NCI-H2081 (cell line): ENCODE data around the gene CXorf58.
"Not testable (repeated sequence)": the region's sequence is repeated elsewhere in the genome, so short reads cannot be mapped to it uniquely, and the experiment has no call there.

Experiments used
- DNase-seq, 2 experiments: peaks; one replicate each; lab custom pipeline; 2025; lab: John Stamatoyannopoulos, UW

The CXorf58 gene

GRCh38 chrX:23952984-23953907 is 45.4 kb downstream of the CXorf58 start:
- DNase-seq: peak; percentile 28 to 62

DNA sequence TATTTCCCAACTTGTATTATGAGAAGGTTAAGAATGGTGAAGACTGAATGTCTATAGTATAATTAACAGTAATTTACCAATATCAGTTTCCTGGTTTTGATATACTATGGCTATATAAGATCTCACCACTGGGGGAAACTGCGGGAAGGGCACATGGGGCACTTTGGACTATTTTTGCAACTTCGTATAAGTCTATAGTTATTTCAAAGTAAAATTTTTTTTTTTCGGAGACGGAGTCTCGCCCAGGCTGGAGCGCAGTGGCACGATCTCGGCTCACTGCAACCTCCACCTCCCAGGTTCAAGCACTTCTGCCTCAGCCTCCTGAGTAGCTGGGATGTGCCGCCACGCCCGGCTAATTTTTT is 46.1 kb downstream of the CXorf58 start:
- DNase-seq: no peak

GRCh38 chrX:23954396-23954795 is 46.6 kb downstream of the CXorf58 start:
- no peak for DNase-seq

GRCh38 chrX:23959781-23960180 is 52.0 kb downstream of the CXorf58 start:
- DNase-seq: no peak

- DNase-seq: no peak
Observed at GRCh38 chrX:23964191-23964590, 56.4 kb downstream of the CXorf58 start.

GRCh38 chrX:23965630-23966029 is 57.8 kb downstream of the CXorf58 start:
- DNase-seq: not testable (repeated sequence)

DNA sequence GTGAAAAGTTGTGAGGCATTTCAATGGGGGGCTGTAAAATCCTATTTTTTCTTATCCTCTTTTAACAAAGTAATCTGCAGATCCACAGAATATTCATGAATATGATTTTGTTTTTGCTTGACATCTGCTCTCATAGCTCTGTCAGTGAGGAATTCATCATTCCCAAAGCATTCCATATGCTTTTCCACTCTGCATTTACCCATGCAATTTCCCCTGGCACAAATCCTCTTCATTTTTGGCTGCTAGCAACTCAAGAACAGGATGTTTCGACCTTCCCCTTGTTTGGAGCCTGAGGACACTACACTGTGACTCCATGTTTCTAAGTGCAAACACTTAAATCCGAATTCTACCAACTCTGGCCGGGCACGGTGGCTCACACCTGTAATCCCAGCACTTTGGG is 70.7 kb downstream of the CXorf58 start:
- no peak for DNase-seq

DNA sequence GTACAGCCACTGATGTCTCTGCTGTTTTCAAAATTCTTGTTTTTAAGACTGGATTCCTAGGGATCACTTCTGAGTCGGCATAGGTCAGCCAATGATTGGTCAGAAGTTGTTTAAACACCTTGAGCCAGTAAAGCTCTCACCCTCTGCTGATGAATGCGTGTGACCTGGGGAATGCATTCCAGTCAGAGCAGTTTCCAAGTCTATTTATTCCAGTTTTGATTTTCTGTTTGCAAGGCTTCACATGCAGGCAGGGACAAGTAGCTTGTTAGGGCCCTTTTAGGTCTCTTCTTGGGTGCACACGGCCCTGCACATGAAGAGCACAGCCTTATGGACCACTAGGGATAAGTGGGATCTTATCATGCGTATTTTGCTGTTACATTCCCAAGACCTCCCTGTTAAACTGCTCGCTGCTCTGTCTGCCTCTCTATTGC is 72.2 kb downstream of the CXorf58 start:
- no peak for DNase-seq

DNA sequence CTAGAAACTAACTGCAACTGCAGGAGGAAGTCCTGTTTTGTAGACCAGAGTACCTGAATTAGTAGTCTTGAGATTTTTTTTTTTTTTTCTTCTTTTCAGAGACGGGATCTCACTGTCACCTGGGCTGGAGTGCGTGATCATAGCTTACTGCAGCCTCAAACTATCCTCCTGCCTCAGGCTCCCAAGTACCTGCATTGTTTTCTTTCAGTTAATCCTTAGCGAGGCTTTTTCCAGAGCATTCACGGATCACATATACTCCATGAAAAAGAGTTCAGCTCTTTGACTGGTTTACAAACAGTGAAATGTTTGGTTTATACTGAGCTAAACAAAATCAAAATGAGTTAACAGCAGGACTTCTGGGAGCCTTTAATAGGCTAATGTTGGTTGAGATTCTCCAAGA is 73.4 kb downstream of the CXorf58 start:
- DNase-seq: no peak

GRCh38 chrX:23981711-23982110 is 73.9 kb downstream of the CXorf58 start:
- DNase-seq: no peak

- DNase-seq: no peak
Observed at GRCh38 chrX:23982891-23983290, 75.1 kb downstream of the CXorf58 start.
